ENCODE results near the gene THYN1. TPM values are rescaled to one million over a fixed set of nuclear protein-coding genes. Genes with fewer than 3 reads are reported as not detected.

Gene THYN1
- total RNA-seq, 1 experiment from 2014 or later: 97.0 TPM

DNA sequence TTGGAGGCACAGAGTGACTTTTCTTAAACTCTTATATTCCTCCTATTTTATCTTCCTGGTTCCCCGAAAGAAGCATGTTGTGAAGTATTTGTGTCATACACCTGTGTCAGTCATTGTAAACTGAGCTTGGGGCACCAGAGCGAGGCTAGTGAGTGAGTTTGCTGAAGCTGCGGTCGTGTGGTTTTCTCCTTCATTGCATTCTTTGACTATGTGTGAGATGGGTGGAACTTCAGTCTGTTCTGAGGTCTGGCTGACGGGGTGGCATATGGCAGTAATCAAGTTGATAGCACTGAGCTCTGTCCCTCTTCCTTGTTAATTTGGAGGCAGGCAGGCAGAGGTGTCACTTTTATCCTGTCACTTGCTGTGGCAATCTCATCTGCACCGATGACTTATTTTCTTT is 24.5 kb downstream of the THYN1 start:
- Histone ChIP-seq H4K91ac (ENCODE audit: insufficient read length, low read depth, low read length) (no peak overlapping the region), H4K8ac (replicated peaks; ENCODE audit: insufficient read length, low read depth, low read length) (no peak overlapping the region), H3K4me2 (ENCODE audit: insufficient read depth, insufficient read length, low read length) (no peak overlapping the region), H3K23ac (ENCODE audit: insufficient read length, low read depth, low read length) (no peak overlapping the region), H4K5ac (ENCODE audit: insufficient read length, low read depth, low read length) (no peak overlapping the region), H2BK20ac (ENCODE audit: low read depth, low read length, poor library complexity, severe bottlenecking) (no peak overlapping the region), H2BK120ac (ENCODE audit: low read depth, low read length, poor library complexity, severe bottlenecking) (no peak overlapping the region), H3K9me3 (ENCODE audit: control insufficient read depth, low read depth, low read length) (no peaks in the 10 kb centered on the region), H3T11ph (ENCODE audit: low read length) (no peak overlapping the region), H4K20me1 (ENCODE audit: control insufficient read depth, insufficient read depth, insufficient read length) (no peaks in the 10 kb centered on the region), H3K56ac (ENCODE audit: insufficient read length, low read depth, low read length) (no peak overlapping the region), H3K9ac (ENCODE audit: extremely low read depth, insufficient read length, low read length) (no peak overlapping the region), H3K4ac (ENCODE audit: low read depth, low read length) (no peak overlapping the region), H2BK12ac (ENCODE audit: insufficient read length, low read depth, low read length) (no peak overlapping the region), H3K18ac (ENCODE audit: insufficient read length, low read depth, low read length) (no peak overlapping the region), H2AFZ (ENCODE audit: low read length) (no peak overlapping the region), H3K27ac (ENCODE audit: insufficient read length, low read depth, low read length) (no peak overlapping the region), H3K27me3 (ENCODE audit: insufficient read depth, low read length) (no peaks in the 10 kb centered on the region), H3K23me2 (ENCODE audit: insufficient read length, low read depth, low read length, poor library complexity, severe bottlenecking) (peaks cover 12% of the 10 kb centered on the region), H2BK5ac (ENCODE audit: insufficient read length, low read length) (no peak overlapping the region), H2AK5ac (ENCODE audit: insufficient read length, low read length) (no peak overlapping the region), H3K4me1 (ENCODE audit: insufficient read depth, low read length) (no peaks in the 10 kb centered on the region), H3K79me1 (ENCODE audit: insufficient read depth, low read depth, low read length, poor library complexity, severe bottlenecking) (no peaks in the 10 kb centered on the region), H2BK15ac (ENCODE audit: low read depth, low read length) (no peak overlapping the region), H3K14ac (ENCODE audit: insufficient read depth, low read length) (no peak overlapping the region), H3K79me2 (ENCODE audit: insufficient read depth, low read length) (no peaks in the 10 kb centered on the region; the same call in 1 of the 2 replicates)
- H3K27ac Mint-ChIP-seq: no peak overlapping the region
- H3K9me3 Mint-ChIP-seq: no peaks in the 10 kb centered on the region
- H3K27me3 Mint-ChIP-seq (ENCODE audit: low read depth): peaks cover 7% of the 10 kb centered on the region
- no peaks in the 10 kb centered on the region; a peak in 2 of 7 replicates for H3K36me3 Mint-ChIP-seq (ENCODE audit: insufficient read depth in 1 of 3, low read depth in 3 of 3)
- no peak overlapping the region for H3K4me3 Mint-ChIP-seq
- no peak for DNase-seq
- no CpG with 5 or more reads among the region's 6 CpGs for WGBS (ENCODE audit: extremely low coverage, insufficient read length, low lambda C conversion rate)
- H3K4me1 Mint-ChIP-seq: peaks cover 11 to 19% of the 10 kb centered on the region in 2 experiments
- TF ChIP-seq, protein P1, sequence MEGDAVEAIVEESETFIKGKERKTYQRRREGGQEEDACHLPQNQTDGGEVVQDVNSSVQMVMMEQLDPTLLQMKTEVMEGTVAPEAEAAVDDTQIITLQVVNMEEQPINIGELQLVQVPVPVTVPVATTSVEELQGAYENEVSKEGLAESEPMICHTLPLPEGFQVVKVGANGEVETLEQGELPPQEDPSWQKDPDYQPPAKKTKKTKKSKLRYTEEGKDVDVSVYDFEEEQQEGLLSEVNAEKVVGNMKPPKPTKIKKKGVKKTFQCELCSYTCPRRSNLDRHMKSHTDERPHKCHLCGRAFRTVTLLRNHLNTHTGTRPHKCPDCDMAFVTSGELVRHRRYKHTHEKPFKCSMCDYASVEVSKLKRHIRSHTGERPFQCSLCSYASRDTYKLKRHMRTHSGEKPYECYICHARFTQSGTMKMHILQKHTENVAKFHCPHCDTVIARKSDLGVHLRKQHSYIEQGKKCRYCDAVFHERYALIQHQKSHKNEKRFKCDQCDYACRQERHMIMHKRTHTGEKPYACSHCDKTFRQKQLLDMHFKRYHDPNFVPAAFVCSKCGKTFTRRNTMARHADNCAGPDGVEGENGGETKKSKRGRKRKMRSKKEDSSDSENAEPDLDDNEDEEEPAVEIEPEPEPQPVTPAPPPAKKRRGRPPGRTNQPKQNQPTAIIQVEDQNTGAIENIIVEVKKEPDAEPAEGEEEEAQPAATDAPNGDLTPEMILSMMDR (conservative IDR thresholded peaks at IDR 0.05): no peak

Measured in H9 (cell line).